Measurements from ENCODE around the gene TSC2.
"Not testable (repeated sequence)": the region's sequence is repeated elsewhere in the genome, so short reads cannot be mapped to it uniquely, and the experiment has no call there.

TSC2 gene

DNA sequence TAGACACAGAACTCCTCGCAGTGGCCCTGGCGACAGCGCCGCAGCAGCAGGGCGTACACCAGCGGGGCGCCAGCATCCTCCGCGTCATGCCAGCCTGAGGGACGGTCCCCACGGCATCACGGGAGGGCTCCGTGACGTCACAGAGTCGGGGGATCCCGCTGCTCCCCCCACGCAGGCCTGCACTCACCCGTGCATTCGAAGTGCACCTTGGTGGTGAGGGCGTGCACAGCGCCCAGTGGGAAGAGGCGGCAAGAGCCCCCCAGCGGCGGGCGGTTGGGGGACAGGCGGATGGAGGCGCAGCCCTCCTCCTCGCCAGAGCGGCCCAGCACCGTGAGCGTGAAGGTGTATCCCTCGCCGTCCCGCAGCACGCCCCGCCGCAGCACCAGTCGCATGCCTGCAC is 58.4 kb downstream of the TSC2 start:
- not testable (repeated sequence) for DNase-seq (ENCODE audit: low spot score)

DNA sequence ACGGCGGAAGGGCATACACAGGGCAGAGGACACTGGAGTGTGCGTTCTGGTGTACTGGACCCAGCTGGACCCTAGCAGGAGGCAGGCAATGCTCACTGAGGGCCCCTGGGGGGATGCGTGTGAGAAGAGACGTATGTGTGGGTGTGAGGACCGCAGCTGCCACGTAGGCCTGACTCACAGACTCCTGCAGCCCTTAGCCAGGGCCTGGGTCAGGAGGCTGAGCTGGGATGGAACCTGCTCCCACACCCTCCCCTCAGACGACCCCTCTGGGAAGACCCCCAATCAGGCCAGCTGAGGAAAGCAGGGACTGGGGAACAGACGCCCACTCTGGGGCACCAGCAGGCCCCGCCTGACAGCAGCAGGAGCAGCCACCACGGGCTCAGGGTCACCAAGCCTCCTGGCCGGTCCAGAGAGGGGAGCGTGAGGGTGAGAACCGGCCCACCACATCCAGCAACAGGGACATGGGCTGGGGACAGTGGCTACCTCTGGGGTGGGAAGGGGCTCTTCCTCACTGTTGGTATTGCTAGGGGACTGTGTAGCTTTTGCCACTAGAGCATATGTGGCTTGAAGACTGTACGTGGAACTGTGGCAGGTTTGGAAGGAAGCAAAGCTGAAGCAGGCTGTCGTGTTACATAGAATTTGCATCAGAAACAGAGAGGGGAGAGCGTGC is 59.5 kb downstream of the TSC2 start:
- DNase-seq (ENCODE audit: low spot score) = not testable (repeated sequence)

GRCh38 chr16:2107791-2108125 is 60.0 kb downstream of the TSC2 start:
- DNase-seq (ENCODE audit: low spot score) = not testable (repeated sequence)

GRCh38 chr16:2108446-2109270 is 60.9 kb downstream of the TSC2 start:
- DNase-seq (ENCODE audit: low spot score) = not testable (repeated sequence)

- DNase-seq (ENCODE audit: low spot score) = not testable (repeated sequence)
Measured at GRCh38 chr16:2109271-2109580, 61.4 kb downstream of the TSC2 start.

DNA sequence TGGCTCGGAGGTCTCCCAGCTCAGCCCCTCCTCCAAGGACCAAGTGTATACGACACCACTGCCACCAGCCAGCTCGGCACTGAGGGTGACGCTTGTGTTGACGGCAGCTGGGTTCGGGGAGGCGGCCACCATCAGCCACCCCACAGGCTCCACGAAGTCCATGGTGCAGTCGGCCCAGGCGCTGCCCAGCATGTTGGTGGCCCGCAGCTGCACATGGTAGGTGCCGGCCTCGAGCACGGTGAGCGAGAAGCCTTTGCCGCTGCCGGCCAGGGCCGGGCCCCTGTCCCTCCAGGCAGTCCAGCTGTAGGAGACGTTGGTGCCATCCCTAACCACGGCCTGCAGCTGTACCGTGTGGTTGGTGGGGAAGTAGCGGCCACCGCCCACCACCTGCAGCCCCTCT is 62.1 kb downstream of the TSC2 start:
- DNase-seq (ENCODE audit: low spot score) = not testable (repeated sequence)

- DNase-seq (ENCODE audit: low spot score) = not testable (repeated sequence)
Measured at GRCh38 chr16:2110332-2111008, 62.7 kb downstream of the TSC2 start.

- DNase-seq (ENCODE audit: low spot score) = not testable (repeated sequence)
Measured at GRCh38 chr16:2111009-2111353, 63.2 kb downstream of the TSC2 start.

DNA sequence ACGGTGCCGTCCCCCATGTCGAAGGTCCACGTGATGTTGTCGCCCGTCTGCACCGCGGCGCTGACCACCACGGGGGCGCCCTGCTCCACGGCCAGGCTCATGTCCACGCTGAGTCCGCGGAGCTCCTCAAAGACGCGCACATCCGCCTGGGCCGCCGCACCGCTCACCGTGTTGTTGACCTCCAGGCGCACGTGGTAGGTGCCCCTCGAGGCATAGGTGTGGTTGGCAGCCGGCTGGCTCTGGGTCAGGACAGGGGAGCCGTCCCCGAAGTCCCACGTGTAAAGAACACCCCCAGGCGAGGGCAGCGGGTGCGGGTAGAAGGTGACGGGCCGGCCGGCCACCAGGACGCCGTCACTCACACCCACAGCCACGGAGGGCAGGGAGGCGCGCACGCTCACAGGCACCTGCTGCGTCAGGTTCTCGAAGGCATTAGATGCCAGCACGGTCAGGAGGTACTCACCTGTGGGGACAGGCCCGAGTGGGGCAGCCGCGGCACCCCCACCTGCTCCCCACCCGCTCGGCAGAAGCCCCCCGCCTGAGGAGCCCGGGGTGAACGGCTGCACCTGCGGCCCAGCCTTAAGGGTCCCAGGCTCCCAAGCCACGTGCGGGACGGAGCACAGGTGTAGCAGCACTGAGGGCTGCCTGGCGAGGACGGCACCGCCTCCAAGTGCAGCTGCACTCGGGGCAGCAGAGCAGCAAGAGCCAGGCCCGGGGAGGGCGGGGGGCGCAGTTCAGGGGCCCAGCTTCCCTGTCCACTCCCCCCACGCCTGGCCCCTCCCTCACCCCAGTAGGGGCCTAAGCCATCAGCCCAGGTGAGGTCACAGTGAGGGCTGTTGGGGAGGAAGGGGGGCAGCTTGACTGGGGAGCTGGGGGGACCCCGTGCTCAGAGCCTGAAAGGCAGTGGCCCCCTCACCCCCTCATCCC is 63.9 kb downstream of the TSC2 start:
- not testable (repeated sequence) for DNase-seq (ENCODE audit: low spot score)

- DNase-seq (ENCODE audit: low spot score) = not testable (repeated sequence)
Measured at GRCh38 chr16:2112539-2113106, 64.8 kb downstream of the TSC2 start.

GRCh38 chr16:2114225-2114624 is 66.4 kb downstream of the TSC2 start:
- not testable (repeated sequence) for DNase-seq (ENCODE audit: low spot score)

DNA sequence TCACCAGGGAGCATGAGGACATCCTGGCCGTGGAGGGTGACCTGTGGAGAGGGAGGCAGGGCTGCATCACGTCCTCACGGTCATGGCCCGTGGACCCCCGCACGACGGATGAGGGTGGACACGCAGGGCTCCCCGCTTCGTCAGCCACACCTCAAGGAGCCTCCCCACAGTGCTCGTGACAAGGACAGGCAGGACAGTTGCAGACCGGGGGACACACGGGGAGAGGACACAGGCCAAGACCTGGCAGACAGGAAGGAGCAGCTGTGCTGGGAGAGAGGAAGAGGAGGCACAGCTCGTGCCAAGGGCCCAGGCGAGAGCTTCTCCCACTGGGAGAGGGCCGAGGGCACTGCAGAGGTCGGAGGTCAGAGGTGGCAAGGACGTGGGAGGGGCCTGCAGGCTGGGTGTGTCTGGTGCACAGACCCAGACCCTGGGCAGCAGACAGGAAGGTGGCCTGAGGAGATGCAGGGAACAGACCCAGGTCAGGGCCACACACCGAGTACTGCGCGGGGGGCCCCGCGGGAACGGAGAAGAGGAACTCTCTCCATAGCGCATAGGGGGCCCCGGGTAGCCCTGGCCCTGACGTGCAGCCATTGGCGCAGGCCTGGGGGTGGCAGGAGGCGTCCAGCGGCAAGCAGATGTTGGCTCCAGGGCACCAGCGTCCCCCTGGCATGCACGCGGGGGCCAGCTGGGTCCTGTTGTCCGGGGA is 67.3 kb downstream of the TSC2 start:
- DNase-seq (ENCODE audit: low spot score) = not testable (repeated sequence)

DNA sequence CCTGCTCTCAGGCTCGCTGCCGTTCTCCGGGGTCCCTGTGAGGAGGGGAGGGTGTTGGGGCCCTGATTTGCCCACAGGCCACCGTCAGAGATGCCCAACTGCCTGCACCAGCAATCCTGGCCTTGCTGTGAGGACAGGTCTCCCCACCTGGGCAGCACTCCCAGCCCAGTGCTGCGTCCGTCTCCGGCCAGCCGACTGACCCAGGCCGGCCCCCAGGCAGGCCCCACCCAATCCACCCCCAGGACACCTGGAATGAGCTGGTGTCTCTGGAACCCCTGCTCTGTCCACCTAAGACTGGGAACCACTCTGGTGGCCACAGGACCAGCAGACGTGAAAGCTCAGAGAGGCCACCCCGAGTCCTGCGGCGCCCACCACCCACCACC is 67.8 kb downstream of the TSC2 start:
- no peak for DNase-seq (ENCODE audit: low spot score)

DNA sequence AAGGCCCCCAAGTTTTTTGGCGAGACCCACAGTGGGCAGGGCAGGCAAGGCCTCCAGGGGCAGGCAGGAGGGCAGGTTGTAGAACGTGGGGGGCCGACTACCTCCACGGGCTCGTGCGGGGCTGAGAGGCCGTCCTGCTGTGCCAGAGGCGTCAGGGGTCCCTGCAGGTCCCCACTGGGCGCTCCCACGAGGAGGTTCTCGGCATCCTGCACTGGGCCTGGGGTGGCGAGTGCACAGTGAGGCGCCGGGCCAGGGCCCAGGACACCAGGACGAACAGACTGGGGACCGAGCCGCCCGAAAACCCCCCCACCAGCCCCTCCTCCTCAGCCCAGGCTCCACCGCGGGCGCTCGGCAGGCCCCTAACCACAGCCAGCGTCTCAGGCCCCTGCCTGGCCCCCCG is 68.6 kb downstream of the TSC2 start:
- not testable (repeated sequence) for DNase-seq (ENCODE audit: low spot score)

GRCh38 chr16:2117341-2117740 is 69.6 kb downstream of the TSC2 start:
- DNase-seq (ENCODE audit: low spot score) = not testable (repeated sequence)

DNA sequence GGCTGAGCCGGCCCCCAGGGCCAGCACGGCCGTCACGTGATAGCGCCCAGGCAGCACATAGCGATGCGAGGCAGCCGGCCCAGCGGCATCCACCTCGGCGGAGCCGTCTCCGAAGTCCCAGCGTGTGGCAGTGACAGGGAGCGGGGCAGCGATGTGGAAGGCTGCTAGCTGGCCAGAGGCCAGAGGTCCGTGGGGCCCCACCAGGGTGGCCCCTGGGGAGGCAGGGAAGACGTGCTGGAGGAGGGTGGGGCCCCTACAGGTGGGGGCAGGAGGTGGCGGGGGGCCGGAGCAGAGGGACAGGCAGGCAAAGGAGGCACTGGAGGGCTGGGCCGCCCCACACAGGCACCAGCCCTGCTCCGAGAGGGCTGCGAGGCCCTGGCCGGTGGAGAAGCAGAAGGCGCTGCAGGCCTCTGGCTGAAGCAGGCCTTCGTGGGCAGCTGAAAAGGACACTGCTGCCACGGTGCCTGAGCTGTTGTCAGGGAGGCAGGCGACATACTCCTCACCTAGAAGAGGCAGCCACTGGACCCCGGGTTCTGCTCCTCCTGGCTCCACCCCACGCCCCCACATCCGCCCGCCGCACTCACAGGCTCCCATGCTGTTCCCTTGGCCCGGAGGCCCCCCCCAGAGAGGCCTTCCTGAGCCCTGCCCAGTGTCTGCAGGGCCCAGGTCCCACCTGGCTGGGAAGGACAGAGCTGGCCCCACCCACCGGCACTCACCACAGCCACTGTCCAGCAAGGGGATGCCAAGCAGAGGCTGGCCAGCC is 70.4 kb downstream of the TSC2 start:
- not testable (repeated sequence) for DNase-seq (ENCODE audit: low spot score)

GRCh38 chr16:2121325-2121724 is 73.5 kb downstream of the TSC2 start:
- DNase-seq (ENCODE audit: low spot score) = peak; percentile 35

GRCh38 chr16:2121853-2122252 is 74.1 kb downstream of the TSC2 start:
- DNase-seq (ENCODE audit: low spot score) = no peak

DNA sequence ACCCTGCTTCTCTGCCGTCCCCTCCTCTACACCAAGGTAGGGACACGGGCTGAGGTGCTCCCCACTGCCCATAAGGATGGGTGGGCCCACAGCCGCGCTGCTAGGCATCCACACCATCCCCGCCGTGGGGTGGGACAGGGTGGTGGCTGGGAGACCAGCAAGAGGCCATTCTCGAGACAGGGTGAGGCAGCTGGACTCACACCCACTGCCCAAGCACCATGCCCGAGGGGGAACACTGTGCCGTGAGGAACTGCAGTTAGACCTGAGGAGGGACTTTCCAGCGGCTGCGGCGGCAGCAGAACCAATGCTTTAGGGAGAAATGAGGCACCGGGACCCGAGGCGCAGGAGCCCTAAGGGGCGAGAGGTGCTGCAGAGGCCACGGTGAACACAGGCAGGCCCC is 74.6 kb downstream of the TSC2 start:
- DNase-seq (ENCODE audit: low spot score) = no peak

GRCh38 chr16:2122934-2123683 is 75.3 kb downstream of the TSC2 start:
- not testable (repeated sequence) for DNase-seq (ENCODE audit: low spot score)

Data from hematopoietic multipotent progenitor cell treated with erythropoietin and hydrocortisone succinate and interleukin-3 and kit ligand, for 17 days (in vitro differentiated cells).